Astrocyte of the hippocampus (primary cell): ENCODE results near the gene STIM1.
"Not testable (repeated sequence)": the region's sequence is repeated elsewhere in the genome, so short reads cannot be mapped to it uniquely, and the experiment has no call there.

Experiments used
- DNase-seq: peaks from one replicate; pipeline ENCODE4 v3.0.0; 2011; ENCODE audit warnings: low read depth, low spot score

The STIM1 gene

DNA sequence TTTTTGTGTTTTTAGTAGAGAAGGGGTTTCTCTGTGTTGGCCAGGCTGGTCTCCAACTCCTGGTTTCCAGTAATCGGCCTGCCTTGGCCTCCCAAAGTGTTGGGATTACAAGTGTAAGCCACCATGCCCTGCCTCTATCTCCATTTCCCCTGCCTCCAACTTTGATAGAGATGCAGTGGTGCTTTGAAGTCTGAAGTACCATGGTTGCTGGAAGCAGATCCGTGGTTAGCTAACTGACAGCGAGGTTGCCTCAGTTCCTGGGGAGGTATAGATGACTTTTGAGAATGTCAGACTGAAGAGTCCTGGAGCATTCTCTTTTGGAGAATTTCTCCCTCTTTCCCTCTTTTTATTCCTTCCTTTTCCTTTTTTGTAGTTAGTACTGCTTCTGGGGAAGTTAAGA, 127.6 kb downstream of the STIM1 start:
- DNase-seq, result no peak

DNA sequence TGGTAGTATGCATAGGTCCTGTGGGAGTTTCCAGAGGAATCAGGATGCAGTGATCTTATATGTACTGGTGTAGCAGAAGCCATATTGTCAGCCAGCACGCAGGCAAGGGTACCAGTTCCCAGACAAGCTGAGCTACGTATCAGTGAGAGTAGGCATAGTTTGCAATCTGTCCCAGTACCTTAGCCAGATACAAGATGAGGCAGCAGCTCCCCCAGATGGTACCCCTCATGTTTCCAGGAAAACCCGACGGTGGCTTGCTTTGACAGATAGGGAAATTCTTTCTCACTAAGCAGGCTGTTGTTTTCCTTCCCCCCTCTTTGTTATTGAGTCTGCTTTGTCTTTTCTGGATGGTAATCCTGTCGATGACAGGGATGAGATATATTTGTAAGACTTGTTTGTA, 129.4 kb downstream of the STIM1 start:
- DNase-seq, result peak; percentile 35

DNA sequence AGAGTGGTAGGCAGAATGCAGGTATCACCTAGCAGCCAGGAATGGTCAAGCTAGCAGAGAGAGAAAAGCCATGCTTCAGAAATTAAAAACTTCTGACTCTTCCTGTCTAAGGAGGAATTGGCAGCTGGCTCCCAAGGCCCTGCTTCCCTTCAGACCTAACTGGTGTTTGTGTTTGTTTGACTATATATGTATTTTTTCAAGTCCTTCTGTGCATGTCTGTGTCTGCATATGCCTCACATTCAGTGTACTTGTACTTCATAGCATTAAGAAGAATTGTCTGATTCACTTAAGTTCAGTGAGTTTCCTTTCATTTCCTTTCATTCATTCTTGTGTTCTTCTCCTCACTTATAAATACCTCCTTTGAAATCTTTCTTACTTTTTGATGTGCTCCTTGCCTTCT, 130.2 kb downstream of the STIM1 start:
- no peak for DNase-seq

DNA sequence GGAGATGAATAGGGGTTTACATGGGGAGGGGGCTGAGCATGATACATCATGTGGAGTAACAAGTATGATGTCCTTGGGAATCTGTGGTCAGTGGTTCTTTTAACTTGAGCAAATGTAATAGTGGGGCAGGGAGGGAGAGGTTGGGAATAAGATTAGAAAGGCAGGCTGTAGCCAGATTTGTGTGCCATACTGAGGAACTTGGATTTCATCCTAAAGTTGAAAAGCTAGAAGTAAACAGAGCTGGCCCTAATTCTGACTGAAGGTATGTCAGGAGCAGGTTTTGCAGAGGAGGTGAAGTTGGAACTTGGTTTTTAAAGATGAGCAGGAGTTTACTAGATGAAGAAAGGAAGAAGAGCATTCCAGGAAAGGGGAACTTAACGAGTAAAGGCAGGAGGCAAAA, 130.8 kb downstream of the STIM1 start:
- DNase-seq, result no peak

DNA sequence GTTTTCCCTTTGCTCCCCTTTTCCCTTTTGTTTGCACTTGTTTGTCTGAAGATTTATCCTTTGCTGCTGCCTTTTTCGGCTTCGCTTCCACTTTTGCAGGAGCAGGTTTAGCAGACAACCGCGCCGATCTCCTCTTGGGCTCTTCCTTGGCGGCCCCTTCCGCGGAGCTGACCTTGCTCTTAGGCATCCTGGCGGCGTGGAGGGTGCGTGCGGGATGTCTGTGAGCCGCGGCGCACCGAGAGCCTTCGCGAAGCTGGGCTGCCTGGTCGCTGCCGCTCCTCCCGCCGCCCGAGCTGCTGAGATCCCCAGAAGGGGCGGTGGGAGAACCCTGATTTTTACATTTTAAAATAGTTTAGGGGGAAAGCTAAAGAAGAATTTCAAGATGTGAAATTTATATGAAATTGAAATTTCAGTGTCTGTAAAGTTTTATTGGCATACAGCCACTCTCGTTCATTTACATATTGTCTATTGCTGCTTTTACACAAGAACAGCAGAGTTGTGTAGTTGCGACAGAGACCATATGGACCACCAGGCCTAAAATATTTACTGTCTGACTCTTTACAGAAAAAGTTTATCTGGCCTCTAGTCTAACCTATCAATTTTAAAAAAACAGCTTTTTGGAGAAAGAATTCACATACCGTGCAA, 133.9 kb downstream of the STIM1 start:
- peak; percentile 50 for DNase-seq

DNA sequence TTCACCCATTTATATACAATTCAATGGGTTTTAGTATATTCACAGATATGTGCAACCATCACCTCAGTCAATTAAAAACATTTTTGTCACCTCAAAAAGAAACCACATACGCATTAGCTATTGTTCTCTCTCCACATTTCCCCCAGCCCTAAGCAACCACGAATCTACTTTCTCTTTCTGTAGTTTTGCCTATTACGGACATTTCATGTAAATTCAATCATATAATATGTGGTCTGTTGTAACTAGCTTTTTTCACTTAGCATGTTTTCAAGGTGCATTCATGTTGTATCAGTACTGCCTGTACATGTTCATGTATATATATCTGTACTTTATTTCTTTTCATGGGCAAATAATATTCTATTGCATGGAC, 134.4 kb downstream of the STIM1 start:
- peak; percentile 15 for DNase-seq

DNA sequence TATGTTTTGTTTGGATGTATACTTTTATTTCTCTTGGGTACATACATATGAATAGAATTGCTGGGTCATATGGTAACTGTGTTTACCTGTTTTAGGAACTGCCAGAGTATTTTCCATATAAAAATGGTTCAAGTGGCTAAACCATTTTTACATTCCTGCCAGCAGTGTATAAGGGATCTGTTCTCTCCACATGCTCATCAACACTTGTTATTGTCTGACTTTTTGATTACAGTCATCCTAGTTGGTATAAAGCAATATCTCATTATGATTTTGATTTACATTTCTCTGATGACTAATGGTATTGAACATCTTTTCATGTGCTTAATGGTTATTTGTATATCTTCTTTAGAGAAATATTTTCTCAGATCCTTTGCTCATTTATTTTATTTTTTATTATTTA, 134.9 kb downstream of the STIM1 start:
- DNase-seq, result no peak

DNA sequence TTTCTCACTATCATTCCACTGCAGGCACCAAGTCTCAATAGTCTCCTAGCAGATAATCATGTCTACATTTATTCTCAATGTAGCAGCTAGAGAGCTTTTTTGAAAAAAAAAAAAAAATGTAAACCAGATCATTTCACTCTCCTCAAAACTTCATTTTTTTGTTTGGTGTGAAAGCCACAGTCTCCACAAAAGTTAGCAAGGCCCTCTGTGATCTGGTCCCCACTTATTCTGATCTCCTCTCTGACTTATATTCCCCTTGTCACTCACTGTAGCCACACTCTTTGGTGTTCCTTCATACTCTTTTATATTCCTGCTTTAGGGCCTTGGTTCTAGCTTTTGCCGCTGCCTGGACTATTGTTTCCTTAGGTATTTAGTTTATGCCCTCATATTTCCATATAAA, 137.5 kb downstream of the STIM1 start:
- DNase-seq, result no peak

DNA sequence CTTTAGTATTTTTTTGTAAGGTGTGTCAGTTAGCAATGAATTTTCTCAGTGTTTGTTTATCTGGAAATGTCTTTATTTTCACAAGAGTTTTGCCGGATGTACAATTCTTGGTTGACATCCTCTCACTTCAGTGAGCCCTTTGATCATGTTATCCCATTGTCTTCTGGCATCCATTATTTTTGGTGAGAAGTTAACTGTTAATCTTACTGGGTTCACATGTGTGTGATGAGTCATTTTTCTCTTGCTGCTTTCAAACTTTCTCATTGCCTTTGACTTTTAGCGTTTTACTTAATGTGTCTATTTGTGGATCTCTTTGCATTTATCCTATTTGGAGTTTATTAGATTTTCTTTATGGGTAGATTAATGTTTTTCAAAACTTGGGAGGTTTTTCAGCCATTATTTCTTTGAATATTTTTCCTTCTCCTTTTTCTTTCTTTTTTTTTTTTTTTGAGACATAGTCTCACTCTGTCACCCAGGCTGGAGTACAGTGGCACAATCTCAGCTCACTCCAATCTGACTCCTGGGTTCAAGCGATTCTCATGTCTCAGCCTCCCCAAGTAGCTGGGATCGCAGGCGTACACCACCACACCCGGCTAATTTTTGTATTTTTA, 138.7 kb downstream of the STIM1 start:
- no peak for DNase-seq

DNA sequence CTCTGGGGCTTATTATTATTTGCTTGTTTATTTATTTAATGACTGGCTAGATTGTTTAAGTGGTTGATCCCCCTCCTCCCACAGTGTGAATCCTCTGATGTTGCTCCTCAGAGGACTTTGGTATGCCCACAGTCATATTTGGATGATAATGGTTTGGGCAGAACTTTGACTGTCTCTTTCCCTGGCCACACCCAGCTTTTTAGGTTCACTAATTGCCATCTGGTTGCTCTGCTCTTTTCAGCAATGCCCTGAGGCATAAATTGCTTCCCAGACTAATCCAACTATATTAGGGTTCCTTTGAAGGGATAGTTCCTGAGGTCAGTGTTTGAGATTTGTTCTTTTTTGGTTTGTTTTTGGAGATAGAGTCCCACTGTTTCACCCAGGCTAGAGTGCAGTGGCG, 139.8 kb downstream of the STIM1 start:
- no peak for DNase-seq

DNA sequence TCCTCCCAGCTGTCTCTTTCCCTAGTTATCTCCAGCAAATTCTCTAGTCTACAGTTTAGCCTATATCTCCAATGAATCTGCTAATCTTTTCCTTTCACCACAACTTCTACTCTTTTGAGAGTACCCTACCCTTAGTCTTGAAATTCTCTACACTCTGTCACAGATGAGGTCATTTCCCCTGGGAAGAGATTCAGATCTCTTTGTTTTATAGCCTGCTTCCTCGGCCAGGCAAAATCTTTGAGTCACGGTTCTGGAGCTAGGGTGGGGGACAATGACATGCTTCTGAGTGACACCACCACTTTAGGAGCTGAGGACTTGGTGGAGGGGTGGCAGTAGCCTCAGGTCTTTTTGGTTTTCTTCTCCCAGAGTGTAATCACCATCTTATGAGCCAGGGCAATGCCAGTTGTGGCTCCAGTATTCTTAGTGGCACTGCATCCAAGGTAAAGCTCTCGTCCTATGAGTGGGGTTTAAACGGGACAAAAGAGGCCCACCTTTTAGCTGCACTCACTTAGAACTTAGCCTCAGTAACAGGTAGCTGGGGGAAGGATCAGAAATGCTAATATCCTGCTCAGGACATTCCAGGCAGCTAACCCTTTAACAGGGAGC, 140.6 kb downstream of the STIM1 start:
- peak; percentile 20 for DNase-seq

DNA sequence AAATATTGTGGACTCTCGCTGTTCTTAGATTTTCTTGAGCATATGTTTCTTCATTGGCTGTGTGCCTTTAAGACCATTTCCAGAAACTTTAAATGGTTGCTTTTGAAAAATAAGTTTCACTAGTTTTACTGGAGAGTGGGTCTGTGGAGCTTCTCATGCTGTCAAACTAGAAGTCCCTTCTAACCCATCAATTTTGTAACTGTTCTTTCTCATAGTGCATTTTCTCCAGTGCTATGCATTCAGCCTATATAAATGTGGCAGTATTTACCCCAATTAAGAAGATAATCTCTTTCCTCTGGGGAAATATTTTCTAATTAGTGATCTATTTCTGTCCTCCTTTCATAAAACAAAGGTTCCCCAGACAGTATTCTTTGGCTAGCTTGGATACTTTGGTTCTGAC, 141.2 kb downstream of the STIM1 start:
- no peak for DNase-seq

DNA sequence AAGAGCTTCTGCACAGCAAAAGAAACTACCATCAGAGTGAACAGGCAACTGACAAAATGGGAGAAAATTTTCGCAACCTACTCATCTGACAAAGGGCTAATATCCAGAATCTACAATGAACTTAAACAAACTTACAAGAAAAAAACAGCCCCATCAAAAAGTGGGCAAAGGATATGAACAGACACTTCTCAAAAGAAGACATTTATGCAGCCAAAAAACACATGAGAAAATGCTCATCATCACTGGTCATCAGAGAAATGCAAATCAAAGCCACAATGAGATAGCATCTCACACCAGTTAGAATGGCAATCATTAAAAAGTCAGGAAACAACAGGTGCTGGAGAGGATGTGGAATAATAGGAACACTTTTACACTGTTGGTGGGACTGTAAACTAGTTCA, 149.3 kb downstream of the STIM1 start:
- not testable (repeated sequence) for DNase-seq

DNA sequence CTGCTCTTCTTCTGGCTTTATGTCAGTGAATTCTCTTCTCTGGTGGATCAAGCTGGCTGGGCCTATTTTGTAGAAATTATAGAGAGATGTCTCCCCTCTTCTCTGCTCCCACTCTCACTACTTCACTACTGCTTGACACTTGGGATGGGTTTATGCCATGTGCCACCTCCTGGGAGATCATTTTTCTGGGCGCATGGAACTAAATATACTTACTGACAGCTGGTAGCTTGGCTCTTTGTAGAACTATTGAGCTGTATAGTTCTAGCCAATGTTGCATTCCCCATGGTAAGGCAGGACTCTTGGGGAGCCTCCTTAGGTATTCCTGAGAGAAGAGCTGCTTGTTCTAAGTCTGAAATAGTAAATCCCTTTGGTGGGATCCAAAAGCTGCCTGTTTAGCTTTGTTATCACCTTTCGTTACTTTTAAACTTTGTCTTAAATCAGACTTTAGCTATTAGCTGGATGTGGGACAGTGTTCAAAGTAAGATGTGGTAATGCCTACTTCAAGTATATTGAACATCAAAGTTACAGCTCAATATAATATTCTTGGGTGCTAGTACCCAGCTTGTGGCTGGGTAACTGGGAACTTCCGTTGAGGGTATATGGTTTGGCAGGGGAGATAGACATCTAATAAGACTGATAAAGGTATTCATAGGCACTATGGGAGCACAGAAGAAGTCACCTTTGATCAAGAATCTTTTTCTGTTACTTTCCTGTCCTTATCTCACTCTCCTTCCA, 151.6 kb downstream of the STIM1 start:
- DNase-seq, result no peak

DNA sequence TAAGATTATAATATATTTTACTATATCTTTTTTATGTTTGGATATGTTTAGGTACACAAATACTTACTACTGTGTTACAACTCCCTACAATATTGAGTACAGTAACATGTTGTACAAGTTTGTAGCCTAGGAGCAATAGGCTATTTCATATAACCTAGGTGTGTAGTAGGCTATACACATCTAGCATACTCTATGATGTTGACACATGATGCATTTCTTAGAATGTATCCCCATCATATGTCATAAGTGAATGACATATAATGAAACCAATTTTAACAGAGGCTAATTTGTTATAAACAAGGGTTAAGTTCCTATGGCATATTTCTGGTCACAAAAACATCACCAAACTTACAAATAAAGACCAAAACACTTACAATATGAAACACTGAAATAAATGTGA, 152.7 kb downstream of the STIM1 start:
- DNase-seq, result no peak

DNA sequence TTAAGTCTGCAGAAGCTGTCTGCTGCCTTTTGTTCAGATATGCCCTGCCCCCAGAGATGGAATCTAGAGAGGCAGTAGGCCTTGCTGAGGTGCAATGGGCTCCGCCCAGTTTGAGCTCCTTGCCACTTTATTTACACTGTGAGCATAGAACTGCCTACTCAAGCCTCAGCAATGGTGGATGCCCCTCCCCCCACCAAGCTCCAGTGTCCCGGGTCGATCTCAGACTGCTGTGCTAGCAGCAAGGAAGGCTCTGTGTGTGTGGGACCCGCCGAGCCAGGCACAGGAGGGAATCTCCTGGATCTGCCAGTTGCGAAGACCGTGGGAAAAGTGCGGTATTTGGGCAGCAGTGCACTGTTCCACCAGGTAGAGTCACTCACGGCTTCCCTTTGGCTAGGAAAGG, 161.1 kb downstream of the STIM1 start:
- not testable (repeated sequence) for DNase-seq

DNA sequence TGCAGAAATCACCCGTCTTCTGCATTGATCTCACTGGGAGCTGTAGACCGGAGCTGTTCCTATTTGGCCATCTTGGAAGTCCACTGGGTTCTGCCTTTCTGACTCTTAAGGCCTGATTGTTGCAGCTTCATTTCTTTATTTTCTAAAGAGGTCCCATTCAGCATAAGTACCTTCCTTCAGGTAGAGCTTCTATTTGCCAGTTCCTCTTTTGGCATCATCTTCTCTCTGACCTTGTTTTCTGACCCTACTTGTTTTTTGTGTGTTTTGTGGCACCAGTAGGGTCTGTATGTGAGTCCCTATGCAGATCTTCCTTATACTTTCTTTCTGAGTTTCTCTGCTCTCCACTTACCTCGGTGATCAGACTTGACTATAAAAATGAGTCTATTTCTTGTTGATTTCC, 161.7 kb downstream of the STIM1 start:
- no peak for DNase-seq

DNA sequence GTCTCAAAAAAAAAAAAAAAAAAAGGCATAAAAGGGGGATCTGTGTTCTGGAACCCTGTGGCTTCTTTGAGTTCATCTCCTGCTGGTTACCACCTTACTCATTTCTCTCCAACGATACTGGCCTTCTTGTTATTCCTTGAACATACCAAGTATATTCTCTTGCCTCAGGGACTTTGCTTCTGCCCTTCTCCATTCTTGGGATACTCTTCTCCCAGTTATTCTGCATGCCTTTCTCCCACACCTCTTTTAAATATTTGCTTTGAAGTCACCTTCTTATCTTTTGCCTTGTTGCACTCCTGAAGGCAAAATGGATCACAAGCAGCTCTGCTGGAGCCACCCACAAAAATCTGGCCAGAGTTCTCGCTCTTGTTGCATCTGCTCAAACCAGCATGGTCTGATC, 163.2 kb downstream of the STIM1 start:
- DNase-seq, result peak; percentile 9

DNA sequence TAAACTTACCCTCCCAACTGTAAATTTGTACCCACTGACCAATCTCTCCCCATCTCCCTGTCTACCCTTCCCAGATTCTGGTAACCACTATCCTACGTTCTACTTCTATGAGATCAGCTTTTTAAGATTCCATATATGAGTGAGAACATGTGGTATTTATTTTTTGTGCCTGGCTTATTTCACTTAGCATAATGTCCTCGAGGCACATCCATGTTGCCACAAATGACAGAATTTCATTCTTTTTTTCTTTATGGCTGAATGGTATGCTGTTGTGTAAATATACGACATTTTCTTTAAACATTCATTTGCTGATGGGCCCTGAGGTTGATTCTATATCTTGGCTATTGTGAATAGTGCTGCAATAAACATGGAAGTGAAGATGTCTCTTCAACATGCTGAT, 164.4 kb downstream of the STIM1 start:
- no peak for DNase-seq

DNA sequence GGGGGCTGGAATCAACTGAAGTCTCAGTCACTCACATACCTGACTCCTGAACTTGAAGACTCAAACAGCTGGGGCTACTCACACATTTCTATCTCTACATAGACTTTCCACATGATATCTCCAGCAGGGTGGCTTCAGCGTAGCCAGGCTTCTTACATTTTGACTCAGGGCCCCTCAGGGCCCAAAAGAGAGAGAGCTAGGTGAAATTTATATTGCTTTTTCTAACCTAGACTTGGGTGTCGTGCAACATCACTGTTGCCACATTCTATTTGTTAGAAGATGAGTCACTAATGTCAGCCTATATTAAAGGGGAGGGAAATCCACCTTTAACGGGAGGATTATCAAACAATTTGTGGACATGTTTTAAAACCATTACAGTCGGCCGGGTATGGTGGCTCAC, 167.2 kb downstream of the STIM1 start:
- DNase-seq, result no peak

DNA sequence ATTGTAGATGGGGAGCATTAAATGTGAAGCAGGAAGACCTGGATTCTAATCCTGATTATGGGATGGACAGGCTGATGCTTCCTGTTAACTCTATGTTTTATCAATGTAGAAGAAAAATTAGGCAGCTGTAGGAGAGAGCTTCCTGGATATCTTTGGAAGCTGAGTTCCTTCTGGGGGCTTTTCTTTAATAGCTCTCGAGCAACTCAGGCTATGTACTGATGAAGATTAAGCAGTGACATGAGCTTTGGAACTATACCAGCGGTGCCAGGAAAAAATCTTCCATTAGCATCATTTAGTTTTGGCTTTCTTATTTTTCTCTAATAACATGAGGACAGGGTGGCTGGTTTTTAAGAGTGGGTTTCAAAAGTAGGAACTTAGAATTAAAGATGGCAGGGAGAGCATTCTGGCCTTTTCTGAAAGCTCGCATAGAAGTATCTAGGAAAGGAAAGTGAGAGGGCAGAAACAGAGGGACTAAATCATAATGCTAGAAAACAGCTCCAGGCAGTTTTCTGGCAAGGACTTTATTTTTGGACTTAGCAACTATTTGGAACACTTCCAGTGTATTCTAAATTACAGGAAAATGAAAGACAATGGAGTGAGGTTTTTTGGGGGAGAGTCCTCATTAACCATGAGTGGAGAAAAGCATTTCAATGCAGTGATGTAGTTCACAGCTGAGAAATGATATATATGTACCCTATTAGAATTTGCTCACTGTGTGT, 169.9 kb downstream of the STIM1 start:
- DNase-seq, result peak; percentile 57

DNA sequence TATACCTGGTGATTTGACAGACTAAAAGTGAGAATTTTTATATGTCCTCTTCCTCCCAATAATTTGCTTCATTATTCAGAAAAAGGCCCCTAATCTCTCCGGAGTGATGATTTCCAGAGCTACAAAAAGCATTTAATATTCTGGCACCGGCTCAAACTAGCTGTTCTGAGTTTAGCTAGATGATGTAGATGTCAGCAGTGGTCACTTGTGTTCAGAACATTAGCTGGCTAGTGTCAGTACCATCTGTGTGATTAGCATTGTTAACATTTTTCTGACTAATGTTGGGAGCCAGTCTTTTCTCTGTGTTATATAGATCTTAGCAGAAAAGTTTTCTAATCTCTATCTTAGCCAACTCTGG, 170.5 kb downstream of the STIM1 start:
- peak; percentile 46 for DNase-seq
